HepG2 (cell line): ENCODE results near the gene GTF2H3. TPM values are rescaled to one million over a fixed set of nuclear protein-coding genes. Genes with fewer than 3 reads are reported as not detected.

Source experiments
- HNRNPL ChIP-seq: fragments of 200-400 bp; formaldehyde crosslinking; IDR thresholded peaks from 2 replicates; pipeline ENCODE4 v1.6.1; 2017; ENCODE audit warnings: mild to moderate bottlenecking, low read depth, low read length
- MEF2D ChIP-seq: sonication (generic); formaldehyde crosslinking; IDR thresholded peaks from 2 replicates; pipeline ENCODE4 v1.5.1; 2020; ENCODE audit warnings: mild to moderate bottlenecking, missing genetic modification reagents
- NFKBIZ ChIP-seq: IDR thresholded peaks from 2 replicates; pipeline ENCODE4 v1.6.1; 2018; ENCODE audit warnings: missing genetic modification reagents, missing compliant biosample characterization
- NFRKB ChIP-seq: fragments of 450-650 bp; IDR thresholded peaks from 2 replicates; pipeline ENCODE4 v1.6.1; 2017
- NR2F2 ChIP-seq: IDR thresholded peaks from 2 replicates; pipeline ENCODE4 v1.6.1; 2012; ENCODE audit warnings: low read depth, inconsistent platforms, borderline replicate concordance
- SAFB2 ChIP-seq: sonication (generic); formaldehyde crosslinking; IDR thresholded peaks from 2 replicates; pipeline ENCODE4 v1.5.1; 2020; ENCODE audit warnings: missing genetic modification reagents, low read depth, mild to moderate bottlenecking, borderline replicate concordance
- SMARCC2 ChIP-seq: fragments of 450-650 bp; IDR thresholded peaks from 2 replicates; pipeline ENCODE4 v1.6.1; 2017; ENCODE audit warnings: antibody characterized with exemption, mild to moderate bottlenecking
- SP5 ChIP-seq: IDR thresholded peaks from 2 replicates; pipeline ENCODE4 v1.6.1; 2016; ENCODE audit warnings: low read depth, borderline replicate concordance
- U2AF2 ChIP-seq: fragments of 200-400 bp; formaldehyde crosslinking; IDR thresholded peaks from 2 replicates; pipeline ENCODE4 v1.6.1; 2017; ENCODE audit warnings: low read depth, mild to moderate bottlenecking, low read length
- XBP1 ChIP-seq: sonication (generic); formaldehyde crosslinking; IDR thresholded peaks from 2 replicates; pipeline ENCODE4 v1.5.0; 2020; ENCODE audit warnings: missing genetic modification reagents
- YY1 ChIP-seq: IDR thresholded peaks from 2 replicates; pipeline ENCODE4 v1.6.1; 2011; ENCODE audit warnings: low read length, low read depth, moderate library complexity, mild to moderate bottlenecking; ENCODE audit not compliant: insufficient read depth, insufficient replicate concordance
- ZFY ChIP-seq: sonication (generic); formaldehyde crosslinking; IDR thresholded peaks from 2 replicates; pipeline ENCODE4 v1.4.0; 2020; ENCODE audit warnings: missing genetic modification reagents
- ZNF232 ChIP-seq: sonication (generic); formaldehyde crosslinking; IDR thresholded peaks from 2 replicates; pipeline ENCODE4 v1.4.0; 2020; ENCODE audit warnings: missing genetic modification reagents, borderline replicate concordance
- ZNF34 ChIP-seq: sonication (generic); formaldehyde crosslinking; IDR thresholded peaks from 2 replicates; pipeline ENCODE4 v1.4.0; 2020; ENCODE audit warnings: mild to moderate bottlenecking, missing genetic modification reagents, borderline replicate concordance
- ZNF644 ChIP-seq: IDR thresholded peaks from 2 replicates; pipeline ENCODE4 v1.6.1; 2016; ENCODE audit warnings: low read depth
- ZNF709 ChIP-seq: sonication (generic); formaldehyde crosslinking; IDR thresholded peaks from 2 replicates; pipeline ENCODE4 v1.5.0; 2020; ENCODE audit warnings: mild to moderate bottlenecking, missing genetic modification reagents
- polyA plus RNA-seq, 8 experiments: library from polyadenylated mRNA; depleted of rRNA in 3 of 8; stranded (reverse) in 7 of 8; unstranded in 1 of 8; fragments of >200 nt; fragmentation: Illumina TruSeq in 4 of 8; extraction: Trizol in 4 of 8; gene quantifications; 2 replicates each; pipeline versions ENCODE4 v1.2.1 to v1.2.3, GENCODE V29; 2011 to 2016; ENCODE audit warnings: low read depth in 4 of 8, missing spikeins in 1 of 8, mixed read lengths in 1 of 8; ENCODE audit not compliant: insufficient read depth in 1 of 8
- total RNA-seq, 5 experiments: library from RNA; depleted of rRNA; stranded (reverse); fragments of >200 nt; fragmentation: Illumina TruSeq; extraction: Trizol; gene quantifications; 2 replicates each; pipeline ENCODE4 v1.2.3, GENCODE V29; 2016; ENCODE audit warnings: low read depth in 1 of 5
- TF ChIP-seq, protein P1 (sequence below), 2 experiments: sonication (generic) in 1 of 2; formaldehyde crosslinking in 1 of 2; IDR thresholded peaks; 2 replicates each; pipeline versions ENCODE4 v1.5.1 to v1.6.1; 2011 to 2020; ENCODE audit warnings: borderline replicate concordance in 1 of 2, low read depth in 1 of 2, low read length in 1 of 2, mild to moderate bottlenecking in 1 of 2, missing genetic modification reagents in 1 of 2, moderate library complexity in 1 of 2
- TF ChIP-seq, protein P2 (sequence below): conservative IDR thresholded peaks from 2 replicates; pipeline ENCODE4 v1.6.1; 2018; ENCODE audit warnings: missing genetic modification reagents
- TF ChIP-seq, protein P3 (sequence below): sonication (generic); formaldehyde crosslinking; IDR thresholded peaks from 2 replicates; pipeline ENCODE4 v1.9.0; 2021; ENCODE audit warnings: missing genetic modification reagents, mild to moderate bottlenecking, borderline replicate concordance
- TF ChIP-seq, protein P4 (sequence below): sonication (generic); formaldehyde crosslinking; IDR thresholded peaks from 2 replicates; pipeline ENCODE4 v1.4.0; 2020; ENCODE audit warnings: mild to moderate bottlenecking, missing genetic modification reagents, borderline replicate concordance
- TF ChIP-seq, protein P5 (sequence below): sonication (generic); formaldehyde crosslinking; IDR thresholded peaks from 2 replicates; pipeline ENCODE4 v1.8.1; 2023; ENCODE audit warnings: missing genetic modification reagents, mild to moderate bottlenecking, borderline replicate concordance

The GTF2H3 gene
- total and polyA plus RNA-seq, 2 of the 13 experiments (the other 11 are each of a cell fraction or from before 2014, with no cell fraction given) = 35.8 to 58.8 TPM

DNA sequence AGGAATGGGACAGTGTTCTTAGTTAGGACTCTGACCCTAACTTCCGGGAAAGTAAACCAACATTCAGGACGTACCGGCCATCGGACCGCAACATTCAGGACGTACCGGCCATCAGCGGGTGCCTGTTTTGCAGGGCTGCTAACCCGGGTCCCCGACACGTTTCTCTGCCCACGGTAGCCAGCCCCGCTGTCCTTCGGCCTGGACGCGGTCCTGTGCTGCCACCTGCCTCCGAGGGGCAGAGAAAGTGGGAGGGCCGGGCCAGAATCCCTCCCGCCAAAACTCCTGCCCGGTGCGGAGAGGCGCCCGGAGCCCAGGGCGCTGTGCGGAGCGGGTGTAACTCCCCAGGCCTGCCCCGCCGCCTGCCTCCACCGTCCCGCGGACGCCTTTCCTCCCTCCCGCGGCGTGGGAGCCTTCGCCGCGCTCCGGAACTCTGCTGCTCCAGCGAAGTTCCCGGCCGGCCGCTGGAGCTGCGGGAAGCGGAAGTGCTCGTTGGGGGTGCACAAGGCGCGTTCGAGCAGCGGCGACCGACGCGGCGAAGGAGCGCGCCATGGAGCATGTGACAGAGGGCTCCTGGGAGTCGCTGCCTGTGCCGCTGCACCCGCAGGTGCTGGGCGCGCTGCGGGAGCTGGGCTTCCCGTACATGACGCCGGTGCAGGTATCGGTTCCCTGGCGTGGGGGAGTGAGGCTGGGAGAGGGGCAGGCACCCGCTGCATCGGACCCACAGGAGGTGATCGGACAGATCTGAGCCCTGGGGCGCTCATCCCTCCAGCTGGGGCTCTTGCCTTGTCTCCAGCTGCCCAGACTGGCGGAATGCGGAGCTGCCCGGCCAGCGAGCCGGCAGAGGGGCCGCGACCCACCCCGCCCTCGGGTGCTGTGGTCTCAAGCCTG lies 31.8 kb upstream of the GTF2H3 start, which contains the start of gene DDX55 (continued):
- TF ChIP-seq, protein P1, sequence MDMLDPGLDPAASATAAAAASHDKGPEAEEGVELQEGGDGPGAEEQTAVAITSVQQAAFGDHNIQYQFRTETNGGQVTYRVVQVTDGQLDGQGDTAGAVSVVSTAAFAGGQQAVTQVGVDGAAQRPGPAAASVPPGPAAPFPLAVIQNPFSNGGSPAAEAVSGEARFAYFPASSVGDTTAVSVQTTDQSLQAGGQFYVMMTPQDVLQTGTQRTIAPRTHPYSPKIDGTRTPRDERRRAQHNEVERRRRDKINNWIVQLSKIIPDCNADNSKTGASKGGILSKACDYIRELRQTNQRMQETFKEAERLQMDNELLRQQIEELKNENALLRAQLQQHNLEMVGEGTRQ (IDR thresholded peaks at IDR 0.05; ENCODE audit: low read depth, low read length) = 0 out of 2 replicates have a peak, but pooled peaks have one; percentile 20
- TF ChIP-seq, protein P1 (CRISPR knock-in tag; IDR thresholded peaks at IDR 0.05; ENCODE audit: borderline replicate concordance) = 0 out of 2 replicates have a peak, but pooled peaks have one; percentile 54
- TF ChIP-seq, protein P2, sequence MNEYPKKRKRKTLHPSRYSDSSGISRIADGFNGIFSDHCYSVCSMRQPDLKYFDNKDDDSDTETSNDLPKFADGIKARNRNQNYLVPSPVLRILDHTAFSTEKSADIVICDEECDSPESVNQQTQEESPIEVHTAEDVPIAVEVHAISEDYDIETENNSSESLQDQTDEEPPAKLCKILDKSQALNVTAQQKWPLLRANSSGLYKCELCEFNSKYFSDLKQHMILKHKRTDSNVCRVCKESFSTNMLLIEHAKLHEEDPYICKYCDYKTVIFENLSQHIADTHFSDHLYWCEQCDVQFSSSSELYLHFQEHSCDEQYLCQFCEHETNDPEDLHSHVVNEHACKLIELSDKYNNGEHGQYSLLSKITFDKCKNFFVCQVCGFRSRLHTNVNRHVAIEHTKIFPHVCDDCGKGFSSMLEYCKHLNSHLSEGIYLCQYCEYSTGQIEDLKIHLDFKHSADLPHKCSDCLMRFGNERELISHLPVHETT (CRISPR knock-in tag) = peak; percentile 91; the same call in 1 of the 2 replicates
- TF ChIP-seq XBP1 = no peak; the same call in 1 of the 2 replicates
- TF ChIP-seq NR2F2 = peak; percentile 24; the same call in 1 of the 2 replicates
- TF ChIP-seq YY1 = peak; percentile 88
- TF ChIP-seq, protein P3, sequence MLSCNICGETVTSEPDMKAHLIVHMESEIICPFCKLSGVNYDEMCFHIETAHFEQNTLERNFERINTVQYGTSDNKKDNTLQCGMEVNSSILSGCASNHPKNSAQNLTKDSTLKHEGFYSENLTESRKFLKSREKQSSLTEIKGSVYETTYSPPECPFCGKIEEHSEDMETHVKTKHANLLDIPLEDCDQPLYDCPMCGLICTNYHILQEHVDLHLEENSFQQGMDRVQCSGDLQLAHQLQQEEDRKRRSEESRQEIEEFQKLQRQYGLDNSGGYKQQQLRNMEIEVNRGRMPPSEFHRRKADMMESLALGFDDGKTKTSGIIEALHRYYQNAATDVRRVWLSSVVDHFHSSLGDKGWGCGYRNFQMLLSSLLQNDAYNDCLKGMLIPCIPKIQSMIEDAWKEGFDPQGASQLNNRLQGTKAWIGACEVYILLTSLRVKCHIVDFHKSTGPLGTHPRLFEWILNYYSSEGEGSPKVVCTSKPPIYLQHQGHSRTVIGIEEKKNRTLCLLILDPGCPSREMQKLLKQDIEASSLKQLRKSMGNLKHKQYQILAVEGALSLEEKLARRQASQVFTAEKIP (CRISPR knock-in tag) = no peak
- no peak for TF ChIP-seq HNRNPL
- peak; percentile 26; the same call in 1 of the 2 replicates for TF ChIP-seq NFKBIZ (CRISPR knock-in tag)
- TF ChIP-seq SAFB2 = peak; percentile 94; the same call in 1 of the 2 replicates
- peak; percentile 97 for TF ChIP-seq ZNF34 (CRISPR knock-in tag)
- TF ChIP-seq ZNF644 = no peak
- peak; percentile 91 for TF ChIP-seq ZNF709 (CRISPR knock-in tag)
- TF ChIP-seq NFRKB = no peak
- peak; percentile 87 for TF ChIP-seq MEF2D (CRISPR knock-in tag)
- peak; percentile 21; the same call in 1 of the 2 replicates for TF ChIP-seq U2AF2
- TF ChIP-seq, protein P4, sequence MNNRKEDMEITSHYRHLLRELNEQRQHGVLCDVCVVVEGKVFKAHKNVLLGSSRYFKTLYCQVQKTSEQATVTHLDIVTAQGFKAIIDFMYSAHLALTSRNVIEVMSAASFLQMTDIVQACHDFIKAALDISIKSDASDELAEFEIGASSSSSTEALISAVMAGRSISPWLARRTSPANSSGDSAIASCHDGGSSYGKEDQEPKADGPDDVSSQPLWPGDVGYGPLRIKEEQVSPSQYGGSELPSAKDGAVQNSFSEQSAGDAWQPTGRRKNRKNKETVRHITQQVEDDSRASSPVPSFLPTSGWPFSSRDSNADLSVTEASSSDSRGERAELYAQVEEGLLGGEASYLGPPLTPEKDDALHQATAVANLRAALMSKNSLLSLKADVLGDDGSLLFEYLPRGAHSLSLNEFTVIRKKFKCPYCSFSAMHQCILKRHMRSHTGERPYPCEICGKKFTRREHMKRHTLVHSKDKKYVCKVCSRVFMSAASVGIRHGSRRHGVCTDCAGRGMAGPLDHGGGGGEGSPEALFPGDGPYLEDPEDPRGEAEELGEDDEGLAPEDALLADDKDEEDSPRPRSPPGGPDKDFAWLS (CRISPR knock-in tag) = peak; percentile 21; the same call in 1 of the 2 replicates
- TF ChIP-seq, protein P5, sequence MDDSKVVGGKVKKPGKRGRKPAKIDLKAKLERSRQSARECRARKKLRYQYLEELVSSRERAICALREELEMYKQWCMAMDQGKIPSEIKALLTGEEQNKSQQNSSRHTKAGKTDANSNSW (CRISPR knock-in tag) = peak; percentile 77; the same call in 1 of the 2 replicates
- TF ChIP-seq ZFY = peak; percentile 93
- no peak for TF ChIP-seq SMARCC2
- 0 out of 2 replicates have a peak, but pooled peaks have one; percentile 19 for TF ChIP-seq ZNF232 (CRISPR knock-in tag)
- no peak; the same call in 1 of the 2 replicates for TF ChIP-seq SP5 (CRISPR knock-in tag)
